GM19452 (cell line): ENCODE results near the gene FNDC11.
"Not testable (repeated sequence)": the region's sequence is repeated elsewhere in the genome, so short reads cannot be mapped to it uniquely, and the experiment has no call there.

ENCODE experiments used
- ATAC-seq: cut with Tn5 transposase; IDR thresholded peaks from one replicate; pipeline ENCODE4 v1.9.1; 2021; ENCODE audit not compliant: unreplicated experiment

The FNDC11 gene

GRCh38 chr20:63553933-63554290 is at the start of gene FNDC11:
TSS of gene FNDC11 (plus strand) at chr20:63554159. CDS start at chr20:63555664, 1,505 bp downstream.
- peak; percentile 36 for ATAC-seq

GRCh38 chr20:63504642-63505041 is 49.3 kb upstream of the FNDC11 start:
- ATAC-seq, result no peak

- ATAC-seq, result no peak
These were observed 48.7 kb upstream of the FNDC11 start for GRCh38 chr20:63505281-63505680.

- ATAC-seq, result no peak
These were observed 48.2 kb upstream of the FNDC11 start for GRCh38 chr20:63505723-63506122.

- no peak for ATAC-seq
These were observed 46.7 kb upstream of the FNDC11 start for GRCh38 chr20:63507083-63507743.

GRCh38 chr20:63508072-63508768 is 45.7 kb upstream of the FNDC11 start:
- ATAC-seq, result no peak

GRCh38 chr20:63509088-63509564 is 44.8 kb upstream of the FNDC11 start:
- ATAC-seq, result no peak

- ATAC-seq, result no peak
These were observed 40.8 kb upstream of the FNDC11 start for GRCh38 chr20:63513207-63513606.

- not testable (repeated sequence) for ATAC-seq
These were observed 39.4 kb upstream of the FNDC11 start for GRCh38 chr20:63514520-63514919.

- no peak for ATAC-seq
These were observed 36.3 kb upstream of the FNDC11 start for GRCh38 chr20:63517376-63518309.

GRCh38 chr20:63518351-63518861 is 35.6 kb upstream of the FNDC11 start:
- ATAC-seq, result no peak

GRCh38 chr20:63518946-63519667 is 34.9 kb upstream of the FNDC11 start:
- ATAC-seq, result no peak

- ATAC-seq, result peak; percentile 36
These were observed 34.1 kb upstream of the FNDC11 start for GRCh38 chr20:63519668-63520503.

- ATAC-seq, result peak; percentile 60
These were observed 33.4 kb upstream of the FNDC11 start, which contains the start of gene PPDPF for GRCh38 chr20:63520504-63520933. TSS of gene PPDPF (plus strand) at chr20:63520765. CDS start at chr20:63521309, 544 bp downstream.

- peak; percentile 48 for ATAC-seq
These were observed 32.9 kb upstream of the FNDC11 start for GRCh38 chr20:63520934-63521601.

- no peak for ATAC-seq
These were observed 32.4 kb upstream of the FNDC11 start for GRCh38 chr20:63521602-63522001.

- no peak for ATAC-seq
These were observed 31.7 kb upstream of the FNDC11 start for GRCh38 chr20:63522091-63522868.

GRCh38 chr20:63522981-63523611 is 30.9 kb upstream of the FNDC11 start:
- no peak for ATAC-seq
